ENCODE data around the gene BBX.

GRCh38 chr3:107806536-107806935 lies 283.8 kb downstream of the BBX start:
- TF ChIP-seq CTCF (IDR thresholded peaks at IDR 0.05; ENCODE audit: insufficient read depth, low read length) (no peak), GABPA (IDR thresholded peaks at IDR 0.05; ENCODE audit: low read depth) (no peak)
